Neural cell (in vitro differentiated cells): Measurements from ENCODE around the gene EMP3. TPM values are rescaled to one million over a fixed set of nuclear protein-coding genes. Genes with fewer than 3 reads are reported as not detected.

ENCODE experiments used
- H2AFZ ChIP-seq: fragments of 200-600, 300-800 bp; sonication (generic), shearing (Covaris generic); 2 replicates; pipeline ENCODE4 v1.6.0; 2014; ENCODE audit warnings: low read depth, mild to moderate bottlenecking, antibody characterized with exemption, low read length, moderate library complexity
- H3F3A ChIP-seq: fragments of 200-600 bp; shearing (Covaris generic); 2 replicates; pipeline ENCODE4 v1.6.1; 2016; ENCODE audit warnings: mild to moderate bottlenecking, moderate library complexity, mixed read lengths, antibody characterized with exemption, low read length; ENCODE audit not compliant: insufficient read depth, poor library complexity, severe bottlenecking
- H3K27ac ChIP-seq: fragments of 200-600, 300-800 bp; sonication (generic), shearing (Covaris generic); 2 replicates; pipeline ENCODE4 v1.5.1; 2014; ENCODE audit warnings: mild to moderate bottlenecking, low read length, moderate library complexity
- H3K27me3 ChIP-seq: fragments of 300-800, 200-600 bp; sonication (generic), shearing (Covaris generic); 2 replicates; pipeline ENCODE4 v1.6.0; 2014; ENCODE audit warnings: mild to moderate bottlenecking, low read depth, low read length, moderate library complexity; ENCODE audit not compliant: insufficient read depth
- H3K36me3 ChIP-seq: fragments of 300-800, 200-600 bp; sonication (generic), shearing (Covaris generic); 2 replicates; pipeline ENCODE4 v1.5.1; 2014; ENCODE audit warnings: mild to moderate bottlenecking, antibody characterized with exemption, low read length, moderate library complexity; ENCODE audit not compliant: insufficient read depth
- H3K4me2 ChIP-seq: fragments of 300-800, 200-600 bp; sonication (generic), shearing (Covaris generic); 2 replicates; pipeline ENCODE4 v1.6.0; 2014; ENCODE audit warnings: mild to moderate bottlenecking, low read length
- H3K4me3 ChIP-seq: fragments of 300-800, 200-600 bp; sonication (generic), shearing (Covaris generic); 2 replicates; pipeline ENCODE4 v1.5.1; 2014; ENCODE audit warnings: mild to moderate bottlenecking, low read length, moderate library complexity
- H3K79me2 ChIP-seq: fragments of 200-600 bp; shearing (Covaris generic); replicated peaks from 2 replicates; pipeline ENCODE4 v1.6.0; 2014; ENCODE audit warnings: mild to moderate bottlenecking, low read length, moderate library complexity; ENCODE audit not compliant: insufficient read depth
- H3K9ac ChIP-seq: fragments of 300-800, 200-600 bp; sonication (generic), shearing (Covaris generic); 2 replicates; pipeline ENCODE4 v1.6.1; 2016; ENCODE audit warnings: mild to moderate bottlenecking, low read length, mixed read lengths
- H3K9me2 ChIP-seq: fragments of 200-600 bp; shearing (Covaris generic); 2 replicates; pipeline ENCODE4 v1.6.1; 2016; ENCODE audit warnings: mild to moderate bottlenecking, low read length, mixed read lengths; ENCODE audit not compliant: insufficient read depth
- H3K9me3 ChIP-seq: fragments of 200-600, 300-800 bp; sonication (generic), shearing (Covaris generic); 2 replicates; pipeline ENCODE4 v1.6.1; 2016; ENCODE audit warnings: mild to moderate bottlenecking, mixed run types, low read length, moderate library complexity, mixed read lengths
- H4K20me1 ChIP-seq: fragments of 200-600 bp; shearing (Covaris generic); 2 replicates; pipeline ENCODE4 v1.6.1; 2016; ENCODE audit warnings: mild to moderate bottlenecking, mixed run types; ENCODE audit not compliant: insufficient read depth
- CTCF ChIP-seq: fragments of 450-650 bp; IDR thresholded peaks from 2 replicates; pipeline ENCODE4 v1.5.1; 2014; ENCODE audit warnings: antibody characterized with exemption, mild to moderate bottlenecking, moderate library complexity; ENCODE audit not compliant: poor library complexity, severe bottlenecking
- EP300 ChIP-seq: fragments of 450-650 bp; conservative IDR thresholded peaks from 2 replicates; pipeline ENCODE4 v1.6.1; 2014; ENCODE audit warnings: antibody characterized with exemption, mild to moderate bottlenecking, moderate library complexity; ENCODE audit not compliant: poor library complexity, severe bottlenecking
- POLR2AphosphoS5 ChIP-seq: IDR thresholded peaks from 2 replicates; pipeline ENCODE4 v1.6.1; 2012
- REST ChIP-seq: IDR thresholded peaks from 2 replicates; pipeline ENCODE4 v1.6.1; 2012; ENCODE audit warnings: borderline replicate concordance
- SMC3 ChIP-seq: fragments of 450-650 bp; conservative IDR thresholded peaks from 2 replicates; pipeline ENCODE4 v1.6.1; 2014; ENCODE audit warnings: antibody characterized with exemption, mild to moderate bottlenecking, moderate library complexity; ENCODE audit not compliant: poor library complexity
- TAF1 ChIP-seq: IDR thresholded peaks from 2 replicates; pipeline ENCODE4 v1.6.1; 2012; ENCODE audit warnings: low read depth
- polyA plus RNA-seq: library from polyadenylated mRNA; depleted of rRNA; stranded (reverse); fragments of >200 nt; gene quantifications from 2 replicates; pipeline ENCODE4 v1.2.3, GENCODE V29; 2014

The EMP3 gene
- polyA plus RNA-seq, 1 donor from 2014 or later, result not detected

- Histone ChIP-seq H3K4me3 (no peak overlapping the region), H4K20me1 (no peaks in the 10 kb centered on the region), H3K79me2 (no peaks in the 10 kb centered on the region), H3F3A (no peaks in the 10 kb centered on the region), H3K4me2 (no peak overlapping the region), H3K9me2 (no peaks in the 10 kb centered on the region), H3K27ac (no peak overlapping the region), H3K27me3 (no peaks in the 10 kb centered on the region), H3K9ac (no peak overlapping the region), H3K9me3 (no peaks in the 10 kb centered on the region), H3K36me3 (no peaks in the 10 kb centered on the region), H2AFZ (no peak overlapping the region)
- TF ChIP-seq CTCF (no peak), SMC3 (no peak), REST (no peak), TAF1 (no peak)
These were observed 23.4 kb downstream of the EMP3 start for GRCh38 chr19:48348737-48349136.

GRCh38 chr19:48350856-48351255 lies 25.5 kb downstream of the EMP3 start:
- no peak overlapping the region for H3K4me3 ChIP-seq
- no peaks in the 10 kb centered on the region for H3K27me3 ChIP-seq
- H3K9me2 ChIP-seq, result no peaks in the 10 kb centered on the region
- no peaks in the 10 kb centered on the region for H3K9me3 ChIP-seq
- no peaks in the 10 kb centered on the region for H3K36me3 ChIP-seq
- no peaks in the 10 kb centered on the region for H3F3A ChIP-seq
- H2AFZ ChIP-seq, result no peak overlapping the region
- H3K79me2 ChIP-seq, result no peaks in the 10 kb centered on the region
- TF ChIP-seq SMC3 (no peak), TAF1 (no peak), POLR2AphosphoS5 (no peak), REST (no peak), EP300 (no peak)
- no peaks in the 10 kb centered on the region for H4K20me1 ChIP-seq
- no peak overlapping the region for H3K9ac ChIP-seq
- H3K4me2 ChIP-seq, result no peak overlapping the region
- H3K27ac ChIP-seq, result no peak overlapping the region
